Panc1 (cell line): ENCODE results near the gene LRIT3.

Source experiments
- POLR2AphosphoS5 ChIP-seq: IDR thresholded peaks from 2 replicates; pipeline ENCODE4 v1.6.1; 2012; ENCODE audit warnings: mild to moderate bottlenecking, low read depth, low read length, moderate library complexity
- TF ChIP-seq, protein P1 (sequence below): fragments of 450-650 bp; IDR thresholded peaks from 2 replicates; pipeline ENCODE4 v1.5.1; 2017; ENCODE audit warnings: mild to moderate bottlenecking

DNA sequence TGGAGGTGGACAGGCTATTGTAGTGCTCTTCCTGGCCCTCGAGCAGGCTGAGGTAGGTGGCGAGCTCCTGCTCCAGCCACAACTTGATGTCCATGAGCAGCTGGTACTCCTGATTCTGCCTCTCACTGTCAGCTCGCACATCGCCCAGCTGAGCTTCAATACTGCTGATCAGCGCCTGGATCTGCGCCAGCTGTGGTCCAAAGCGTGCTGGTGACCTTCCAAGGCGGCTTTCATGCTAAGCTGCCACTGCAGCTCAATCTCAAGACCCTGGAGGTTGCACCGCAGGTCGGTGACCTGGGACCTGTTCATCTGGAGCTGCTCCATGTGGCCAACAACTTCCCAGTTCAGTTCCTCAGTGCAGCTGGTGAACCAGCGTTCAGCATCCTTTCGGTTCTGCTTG, 31.2 kb downstream of the LRIT3 start:
- TF ChIP-seq POLR2AphosphoS5: no peak
- TF ChIP-seq, protein P1, sequence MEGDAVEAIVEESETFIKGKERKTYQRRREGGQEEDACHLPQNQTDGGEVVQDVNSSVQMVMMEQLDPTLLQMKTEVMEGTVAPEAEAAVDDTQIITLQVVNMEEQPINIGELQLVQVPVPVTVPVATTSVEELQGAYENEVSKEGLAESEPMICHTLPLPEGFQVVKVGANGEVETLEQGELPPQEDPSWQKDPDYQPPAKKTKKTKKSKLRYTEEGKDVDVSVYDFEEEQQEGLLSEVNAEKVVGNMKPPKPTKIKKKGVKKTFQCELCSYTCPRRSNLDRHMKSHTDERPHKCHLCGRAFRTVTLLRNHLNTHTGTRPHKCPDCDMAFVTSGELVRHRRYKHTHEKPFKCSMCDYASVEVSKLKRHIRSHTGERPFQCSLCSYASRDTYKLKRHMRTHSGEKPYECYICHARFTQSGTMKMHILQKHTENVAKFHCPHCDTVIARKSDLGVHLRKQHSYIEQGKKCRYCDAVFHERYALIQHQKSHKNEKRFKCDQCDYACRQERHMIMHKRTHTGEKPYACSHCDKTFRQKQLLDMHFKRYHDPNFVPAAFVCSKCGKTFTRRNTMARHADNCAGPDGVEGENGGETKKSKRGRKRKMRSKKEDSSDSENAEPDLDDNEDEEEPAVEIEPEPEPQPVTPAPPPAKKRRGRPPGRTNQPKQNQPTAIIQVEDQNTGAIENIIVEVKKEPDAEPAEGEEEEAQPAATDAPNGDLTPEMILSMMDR: no peak
